ENCODE results near the gene AURKB. TPM values are rescaled to one million over a fixed set of nuclear protein-coding genes. Genes with fewer than 3 reads are reported as not detected.

AURKB gene
- total and polyA plus RNA-seq, 2 of the 13 experiments (the other 11 are each of a cell fraction or from before 2014, with no cell fraction given), result 29.5 to 75.3 TPM

GRCh38 chr17:8189711-8190477 lies 20.5 kb downstream of the AURKB start, which contains the start of gene BORCS6 (continued):
- TF ChIP-seq ZC3H13 (CRISPR knock-in tag; IDR thresholded peaks at IDR 0.05) (no peak), GLI4 (CRISPR knock-in tag; IDR thresholded peaks at IDR 0.05; ENCODE audit: borderline replicate concordance) (peak; percentile 86; the same call in 1 of the 2 replicates), ZNF33B (CRISPR knock-in tag; IDR thresholded peaks at IDR 0.05) (no peak), RXRA (CRISPR knock-in tag; IDR thresholded peaks at IDR 0.05) (peak; percentile 14; the same call in 1 of the 2 replicates), ZNF75D (CRISPR knock-in tag; IDR thresholded peaks at IDR 0.05; ENCODE audit: borderline replicate concordance) (no peak), ZNF687 (CRISPR knock-in tag; IDR thresholded peaks at IDR 0.05) (peak; percentile 69), ESRRA (CRISPR knock-in tag; IDR thresholded peaks at IDR 0.05; ENCODE audit: low read depth) (no peak), SNRNP70 (IDR thresholded peaks at IDR 0.05; ENCODE audit: low read depth, low read length) (no peak), SAFB2 (CRISPR knock-in tag; IDR thresholded peaks at IDR 0.05; ENCODE audit: borderline replicate concordance, low read depth) (no peak; the same call in 1 of the 2 replicates), ZNF615 (CRISPR knock-in tag; IDR thresholded peaks at IDR 0.05; ENCODE audit: borderline replicate concordance) (no peak), HHEX (CRISPR knock-in tag; IDR thresholded peaks at IDR 0.05) (no peak), PBX2 (CRISPR knock-in tag; IDR thresholded peaks at IDR 0.05) (no peak), DMAP1 (CRISPR knock-in tag; IDR thresholded peaks at IDR 0.05) (no peak), CBX5 (CRISPR knock-in tag; IDR thresholded peaks at IDR 0.05; ENCODE audit: borderline replicate concordance) (no peak), ZNF598 (CRISPR knock-in tag; IDR thresholded peaks at IDR 0.05; ENCODE audit: borderline replicate concordance) (no peak), REPIN1 (CRISPR knock-in tag; IDR thresholded peaks at IDR 0.05; ENCODE audit: borderline replicate concordance, low read depth) (no peak), RFX5 (IDR thresholded peaks at IDR 0.05; ENCODE audit: low read depth, low read length) (peak; percentile 47; the same call in 1 of the 2 replicates), STAG1 (CRISPR knock-in tag; IDR thresholded peaks at IDR 0.05) (no peak), ZNF264 (CRISPR knock-in tag; IDR thresholded peaks at IDR 0.05) (peak; percentile 26; the same call in 1 of the 2 replicates), ERF (CRISPR knock-in tag; IDR thresholded peaks at IDR 0.05) (0 out of 2 replicates have a peak, but pooled peaks have one; percentile 35), GZF1 (CRISPR knock-in tag; IDR thresholded peaks at IDR 0.05) (no peak)
- TF ChIP-seq, protein P1, sequence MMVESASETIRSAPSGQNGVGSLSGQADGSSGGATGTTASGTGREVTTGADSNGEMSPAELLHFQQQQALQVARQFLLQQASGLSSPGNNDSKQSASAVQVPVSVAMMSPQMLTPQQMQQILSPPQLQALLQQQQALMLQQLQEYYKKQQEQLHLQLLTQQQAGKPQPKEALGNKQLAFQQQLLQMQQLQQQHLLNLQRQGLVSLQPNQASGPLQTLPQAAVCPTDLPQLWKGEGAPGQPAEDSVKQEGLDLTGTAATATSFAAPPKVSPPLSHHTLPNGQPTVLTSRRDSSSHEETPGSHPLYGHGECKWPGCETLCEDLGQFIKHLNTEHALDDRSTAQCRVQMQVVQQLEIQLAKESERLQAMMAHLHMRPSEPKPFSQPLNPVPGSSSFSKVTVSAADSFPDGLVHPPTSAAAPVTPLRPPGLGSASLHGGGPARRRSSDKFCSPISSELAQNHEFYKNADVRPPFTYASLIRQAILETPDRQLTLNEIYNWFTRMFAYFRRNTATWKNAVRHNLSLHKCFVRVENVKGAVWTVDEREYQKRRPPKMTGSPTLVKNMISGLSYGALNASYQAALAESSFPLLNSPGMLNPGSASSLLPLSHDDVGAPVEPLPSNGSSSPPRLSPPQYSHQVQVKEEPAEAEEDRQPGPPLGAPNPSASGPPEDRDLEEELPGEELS (CRISPR knock-in tag; IDR thresholded peaks at IDR 0.05), result no peak; the same call in 1 of the 2 replicates

All from HepG2 (cell line).